K562 (cell line): ENCODE measurements around the gene PLXNA2. TPM values are rescaled to one million over a fixed set of nuclear protein-coding genes. Genes with fewer than 3 reads are reported as not detected.

Experiments used
- AFF1 ChIP-seq, 2 experiments: fragments of 450-650 bp; IDR thresholded peaks; 2 replicates each; pipeline ENCODE4 v1.6.1; 2018; ENCODE audit warnings: mild to moderate bottlenecking in 2 of 2, low read depth in 1 of 2; ENCODE audit not compliant: partially characterized antibody in 2 of 2
- ARID3A ChIP-seq: IDR thresholded peaks from 2 replicates; pipeline ENCODE4 v1.6.1; 2012; ENCODE audit warnings: low read depth, low read length, improper control_type of control experiment, borderline replicate concordance
- CXXC5 ChIP-seq: fragments of 250-450 bp; sonication (Bioruptor Pico); IDR thresholded peaks from 2 replicates; pipeline ENCODE4 v1.8.0; 2022; ENCODE audit warnings: inconsistent platforms, mild to moderate bottlenecking, moderate library complexity
- LEF1 ChIP-seq: fragments of 450-650 bp; IDR thresholded peaks from 2 replicates; pipeline ENCODE4 v1.6.1; 2016; ENCODE audit warnings: mild to moderate bottlenecking
- NRF1 ChIP-seq, 2 experiments: fragments of 450-650 bp; IDR thresholded peaks in 1 of 2; conservative IDR thresholded peaks in 1 of 2; 2 replicates each; pipeline ENCODE4 v1.6.1; 2014; ENCODE audit warnings: mild to moderate bottlenecking in 2 of 2
- RBBP5 ChIP-seq: fragments of 200-600 bp; sonication (generic); IDR thresholded peaks from 2 replicates; pipeline ENCODE4 v1.6.1; 2012; ENCODE audit warnings: borderline replicate concordance, mild to moderate bottlenecking, low read length, control low read depth, inconsistent platforms; ENCODE audit not compliant: insufficient read depth, poor library complexity, severe bottlenecking
- RBFOX2 ChIP-seq: fragments of 200-400 bp; formaldehyde crosslinking; IDR thresholded peaks from 2 replicates; pipeline ENCODE4 v1.6.1; 2017; ENCODE audit warnings: low read depth, mild to moderate bottlenecking, low read length, moderate library complexity
- ZNF232 ChIP-seq: sonication (generic); formaldehyde crosslinking; IDR thresholded peaks from 2 replicates; pipeline ENCODE4 v1.8.0; 2022; ENCODE audit warnings: mild to moderate bottlenecking, missing genetic modification reagents
- ZNF274 ChIP-seq: IDR thresholded peaks from 2 replicates; pipeline ENCODE4 v1.6.1; 2011; ENCODE audit warnings: low read depth, mild to moderate bottlenecking, low read length, moderate library complexity, borderline replicate concordance
- ZNF77 ChIP-seq: fragments of 250-450 bp; sonication (Bioruptor Pico); IDR thresholded peaks from 2 replicates; pipeline ENCODE4 v1.5.0; 2020
- polyA plus RNA-seq, 8 experiments: library from polyadenylated mRNA; depleted of rRNA in 4 of 8; stranded (reverse) in 5 of 8; unstranded in 3 of 8; fragments of >200 nt; fragmentation: Nextera tagmentation in 2 of 8; fragmentation: Illumina TruSeq in 1 of 8; extraction: Ambion mirVana in 2 of 8; extraction: Trizol in 1 of 8; gene quantifications; 2 replicates each; pipeline versions ENCODE4 v1.2.1 to v1.2.3, GENCODE V29; 2011 to 2014; ENCODE audit warnings: inconsistent platforms in 1 of 8, missing spikeins in 1 of 8
- total RNA-seq, 7 experiments: library from RNA; depleted of rRNA in 6 of 7; stranded (reverse); fragments of >200 nt in 6 of 7; fragmentation: Illumina TruSeq in 2 of 7; extraction: Trizol in 2 of 7; gene quantifications; 2 replicates each; pipeline versions ENCODE4 v1.2.1 to v1.2.3, GENCODE V29; 2011 to 2021; ENCODE audit warnings: low replicate concordance in 1 of 7
- TF ChIP-seq, protein P1 (sequence below): fragments of 450-650 bp; IDR thresholded peaks from 2 replicates; pipeline ENCODE4 v1.6.1; 2016
- TF ChIP-seq, protein P2 (sequence below): fragments of 250-450 bp; sonication (Bioruptor Pico); IDR thresholded peaks from 2 replicates; pipeline ENCODE4 v1.4.0; 2020; ENCODE audit warnings: borderline replicate concordance
- TF ChIP-seq, protein P3 (sequence below): fragments of 250-450 bp; sonication (Bioruptor Pico); IDR thresholded peaks from 2 replicates; pipeline ENCODE4 v1.4.0; 2020; ENCODE audit warnings: mild to moderate bottlenecking, moderate library complexity
- TF ChIP-seq, protein P4 (sequence below): fragments of 450-650 bp; formaldehyde crosslinking; conservative IDR thresholded peaks from 2 replicates; pipeline ENCODE4 v1.4.0; 2022; ENCODE audit warnings: mild to moderate bottlenecking, missing genetic modification characterization

PLXNA2 gene
- total and polyA plus RNA-seq, 9 of the 15 experiments (the other 6 are each of a cell fraction or from before 2014, with no cell fraction given), result 0.01 to 1.3 (median 0.32) TPM

DNA sequence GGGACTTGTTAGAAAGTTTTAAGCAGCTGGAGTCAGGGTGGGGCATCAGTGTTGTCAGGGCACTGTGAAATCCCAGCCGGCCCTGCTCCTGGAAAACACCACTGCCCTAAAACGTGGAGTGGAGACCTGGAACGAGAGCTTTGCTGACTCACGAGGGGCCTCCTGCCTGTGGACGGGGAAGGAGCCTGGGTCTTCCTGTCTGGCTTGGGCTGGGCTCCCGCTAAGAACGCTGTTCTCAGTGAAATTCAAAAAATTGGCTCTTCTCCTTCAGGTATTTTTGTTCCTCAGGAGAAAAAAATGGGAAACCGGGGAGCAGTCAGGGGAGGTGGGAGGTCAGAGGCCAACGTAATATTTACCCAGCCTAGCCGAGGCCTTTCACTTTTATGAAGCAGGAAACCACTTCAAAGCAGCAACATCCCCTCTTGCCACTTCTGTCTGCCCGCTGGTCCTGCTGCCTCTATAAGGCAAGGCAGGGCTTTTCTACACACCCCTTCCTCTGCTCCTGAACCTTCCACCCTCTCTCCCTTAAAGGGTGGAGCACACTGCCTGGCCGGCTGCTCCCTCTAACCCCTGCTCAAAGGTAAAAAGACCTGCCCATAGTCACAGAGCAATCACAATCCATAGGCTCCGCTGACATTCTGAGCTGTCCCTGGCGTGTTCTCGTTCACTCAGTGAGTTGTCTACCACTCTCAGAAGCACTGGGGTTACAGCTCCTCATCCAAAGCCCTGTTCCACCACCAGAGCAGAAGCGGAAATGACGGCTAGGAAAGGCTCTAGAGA, 8.0 kb downstream of the PLXNA2 start (continued):
- TF ChIP-seq ARID3A, result no peak
- TF ChIP-seq, protein P1, sequence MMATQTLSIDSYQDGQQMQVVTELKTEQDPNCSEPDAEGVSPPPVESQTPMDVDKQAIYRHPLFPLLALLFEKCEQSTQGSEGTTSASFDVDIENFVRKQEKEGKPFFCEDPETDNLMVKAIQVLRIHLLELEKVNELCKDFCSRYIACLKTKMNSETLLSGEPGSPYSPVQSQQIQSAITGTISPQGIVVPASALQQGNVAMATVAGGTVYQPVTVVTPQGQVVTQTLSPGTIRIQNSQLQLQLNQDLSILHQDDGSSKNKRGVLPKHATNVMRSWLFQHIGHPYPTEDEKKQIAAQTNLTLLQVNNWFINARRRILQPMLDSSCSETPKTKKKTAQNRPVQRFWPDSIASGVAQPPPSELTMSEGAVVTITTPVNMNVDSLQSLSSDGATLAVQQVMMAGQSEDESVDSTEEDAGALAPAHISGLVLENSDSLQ, result no peak
- no peak for TF ChIP-seq ZNF77
- no peak for TF ChIP-seq NRF1 (conservative IDR thresholded peaks at IDR 0.05 in 1 of 2, IDR thresholded peaks at IDR 0.05 in 1 of 2)
- TF ChIP-seq RBFOX2, result peak; percentile 37; the same call in 1 of the 2 replicates
- TF ChIP-seq ZNF232 (CRISPR knock-in tag), result no peak
- TF ChIP-seq, protein P2, sequence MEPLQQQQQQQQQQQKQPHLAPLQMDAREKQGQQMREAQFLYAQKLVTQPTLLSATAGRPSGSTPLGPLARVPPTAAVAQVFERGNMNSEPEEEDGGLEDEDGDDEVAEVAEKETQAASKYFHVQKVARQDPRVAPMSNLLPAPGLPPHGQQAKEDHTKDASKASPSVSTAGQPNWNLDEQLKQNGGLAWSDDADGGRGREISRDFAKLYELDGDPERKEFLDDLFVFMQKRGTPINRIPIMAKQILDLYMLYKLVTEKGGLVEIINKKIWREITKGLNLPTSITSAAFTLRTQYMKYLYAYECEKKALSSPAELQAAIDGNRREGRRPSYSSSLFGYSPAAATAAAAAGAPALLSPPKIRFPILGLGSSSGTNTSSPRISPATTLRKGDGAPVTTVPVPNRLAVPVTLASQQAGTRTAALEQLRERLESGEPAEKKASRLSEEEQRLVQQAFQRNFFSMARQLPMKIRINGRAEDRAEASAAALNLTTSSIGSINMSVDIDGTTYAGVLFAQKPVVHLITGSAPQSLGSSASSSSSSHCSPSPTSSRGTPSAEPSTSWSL (CRISPR knock-in tag), result no peak
- TF ChIP-seq AFF1 (IDR thresholded peaks at IDR 0.05; ENCODE audit: low read depth in 1 of 2, partially characterized antibody in 2 of 2), result no peak
- TF ChIP-seq CXXC5 (CRISPR knock-in tag), result peak; percentile 72
- TF ChIP-seq RBBP5, result peak; percentile 55
- TF ChIP-seq, protein P3, sequence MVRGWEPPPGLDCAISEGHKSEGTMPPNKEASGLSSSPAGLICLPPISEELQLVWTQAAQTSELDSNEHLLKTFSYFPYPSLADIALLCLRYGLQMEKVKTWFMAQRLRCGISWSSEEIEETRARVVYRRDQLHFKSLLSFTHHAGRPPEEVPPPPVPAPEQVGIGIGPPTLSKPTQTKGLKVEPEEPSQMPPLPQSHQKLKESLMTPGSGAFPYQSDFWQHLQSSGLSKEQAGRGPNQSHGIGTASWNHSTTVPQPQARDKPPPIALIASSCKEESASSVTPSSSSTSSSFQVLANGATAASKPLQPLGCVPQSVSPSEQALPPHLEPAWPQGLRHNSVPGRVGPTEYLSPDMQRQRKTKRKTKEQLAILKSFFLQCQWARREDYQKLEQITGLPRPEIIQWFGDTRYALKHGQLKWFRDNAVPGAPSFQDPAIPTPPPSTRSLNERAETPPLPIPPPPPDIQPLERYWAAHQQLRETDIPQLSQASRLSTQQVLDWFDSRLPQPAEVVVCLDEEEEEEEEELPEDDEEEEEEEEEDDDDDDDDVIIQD (CRISPR knock-in tag), result no peak
- TF ChIP-seq, protein P4, sequence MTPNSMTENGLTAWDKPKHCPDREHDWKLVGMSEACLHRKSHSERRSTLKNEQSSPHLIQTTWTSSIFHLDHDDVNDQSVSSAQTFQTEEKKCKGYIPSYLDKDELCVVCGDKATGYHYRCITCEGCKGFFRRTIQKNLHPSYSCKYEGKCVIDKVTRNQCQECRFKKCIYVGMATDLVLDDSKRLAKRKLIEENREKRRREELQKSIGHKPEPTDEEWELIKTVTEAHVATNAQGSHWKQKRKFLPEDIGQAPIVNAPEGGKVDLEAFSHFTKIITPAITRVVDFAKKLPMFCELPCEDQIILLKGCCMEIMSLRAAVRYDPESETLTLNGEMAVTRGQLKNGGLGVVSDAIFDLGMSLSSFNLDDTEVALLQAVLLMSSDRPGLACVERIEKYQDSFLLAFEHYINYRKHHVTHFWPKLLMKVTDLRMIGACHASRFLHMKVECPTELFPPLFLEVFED, result no peak
- no peak for TF ChIP-seq ZNF274
- peak; percentile 68 for TF ChIP-seq LEF1
